Measurements from ENCODE around the gene CCL13.

DNA sequence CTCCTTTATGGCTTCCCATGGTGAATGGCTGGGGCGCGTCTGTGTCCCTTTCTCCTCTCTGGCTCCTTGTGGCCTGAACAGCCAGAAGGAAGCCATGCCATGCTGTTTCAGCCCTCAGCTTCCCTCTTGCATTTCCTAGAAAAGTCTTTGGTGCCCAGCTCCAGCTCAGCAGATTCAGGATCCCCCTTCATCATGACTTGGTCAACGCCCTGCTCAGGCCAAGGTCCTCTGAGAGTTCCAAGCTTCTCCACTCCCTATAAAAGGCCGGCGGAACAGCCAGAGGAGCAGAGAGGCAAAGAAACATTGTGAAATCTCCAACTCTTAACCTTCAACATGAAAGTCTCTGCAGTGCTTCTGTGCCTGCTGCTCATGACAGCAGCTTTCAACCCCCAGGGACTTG is at the start of gene CCL13:
- TF ChIP-seq, protein P1, sequence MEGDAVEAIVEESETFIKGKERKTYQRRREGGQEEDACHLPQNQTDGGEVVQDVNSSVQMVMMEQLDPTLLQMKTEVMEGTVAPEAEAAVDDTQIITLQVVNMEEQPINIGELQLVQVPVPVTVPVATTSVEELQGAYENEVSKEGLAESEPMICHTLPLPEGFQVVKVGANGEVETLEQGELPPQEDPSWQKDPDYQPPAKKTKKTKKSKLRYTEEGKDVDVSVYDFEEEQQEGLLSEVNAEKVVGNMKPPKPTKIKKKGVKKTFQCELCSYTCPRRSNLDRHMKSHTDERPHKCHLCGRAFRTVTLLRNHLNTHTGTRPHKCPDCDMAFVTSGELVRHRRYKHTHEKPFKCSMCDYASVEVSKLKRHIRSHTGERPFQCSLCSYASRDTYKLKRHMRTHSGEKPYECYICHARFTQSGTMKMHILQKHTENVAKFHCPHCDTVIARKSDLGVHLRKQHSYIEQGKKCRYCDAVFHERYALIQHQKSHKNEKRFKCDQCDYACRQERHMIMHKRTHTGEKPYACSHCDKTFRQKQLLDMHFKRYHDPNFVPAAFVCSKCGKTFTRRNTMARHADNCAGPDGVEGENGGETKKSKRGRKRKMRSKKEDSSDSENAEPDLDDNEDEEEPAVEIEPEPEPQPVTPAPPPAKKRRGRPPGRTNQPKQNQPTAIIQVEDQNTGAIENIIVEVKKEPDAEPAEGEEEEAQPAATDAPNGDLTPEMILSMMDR (IDR thresholded peaks at IDR 0.05 in 4 of 5, conservative IDR thresholded peaks at IDR 0.05 in 1 of 5) = no peak
- TF ChIP-seq POLR2A (IDR thresholded peaks at IDR 0.05) = no peak
